Measurements from ENCODE around the gene FAM120AOS. TPM values are rescaled to one million over a fixed set of nuclear protein-coding genes. Genes with fewer than 3 reads are reported as not detected.

FAM120AOS gene
- total RNA-seq, 3 donors from 2014 or later: 60.3 to 70.4 (median 62.9) TPM

DNA sequence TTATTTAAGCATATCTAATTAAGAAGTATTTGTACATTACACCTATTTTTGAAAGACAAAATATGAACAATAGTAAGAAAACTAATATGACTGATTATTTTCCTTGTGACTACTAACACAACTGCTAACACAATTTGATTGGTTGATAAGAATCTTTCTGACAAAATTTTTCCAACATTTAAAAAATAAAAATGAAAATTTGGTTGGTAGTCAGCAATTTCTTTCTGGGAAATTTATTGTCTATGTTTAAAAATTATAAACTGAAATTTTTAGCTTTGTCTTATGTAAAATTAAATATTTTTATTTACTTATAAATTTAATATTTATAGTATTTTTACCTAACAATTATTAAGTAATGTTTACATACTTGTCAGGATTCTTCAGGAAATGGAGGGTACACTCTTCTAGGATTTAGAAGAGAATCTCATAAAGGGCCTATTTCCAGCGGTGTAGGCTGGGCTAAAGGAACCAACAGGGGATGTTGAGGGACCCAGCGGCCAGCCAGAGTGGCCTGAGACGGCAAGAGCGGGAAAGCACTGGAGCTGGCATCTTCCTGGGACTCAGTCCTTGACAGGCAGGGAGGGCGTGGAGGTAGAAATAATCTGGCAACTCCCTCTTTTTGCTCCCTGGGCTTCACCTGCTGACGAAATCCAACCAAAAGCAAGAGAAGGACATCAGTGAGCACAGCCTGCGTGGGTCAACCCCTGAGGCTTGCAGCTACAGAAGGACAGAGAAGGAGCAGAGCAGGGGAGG is 16.6 kb downstream of the FAM120AOS start:
- Histone ChIP-seq H3K4me3 (no peak overlapping the region), H3K9me3 (no peaks in the 10 kb centered on the region)
- TF ChIP-seq POLR2A (IDR thresholded peaks at IDR 0.05): no peak
- TF ChIP-seq, protein P1, sequence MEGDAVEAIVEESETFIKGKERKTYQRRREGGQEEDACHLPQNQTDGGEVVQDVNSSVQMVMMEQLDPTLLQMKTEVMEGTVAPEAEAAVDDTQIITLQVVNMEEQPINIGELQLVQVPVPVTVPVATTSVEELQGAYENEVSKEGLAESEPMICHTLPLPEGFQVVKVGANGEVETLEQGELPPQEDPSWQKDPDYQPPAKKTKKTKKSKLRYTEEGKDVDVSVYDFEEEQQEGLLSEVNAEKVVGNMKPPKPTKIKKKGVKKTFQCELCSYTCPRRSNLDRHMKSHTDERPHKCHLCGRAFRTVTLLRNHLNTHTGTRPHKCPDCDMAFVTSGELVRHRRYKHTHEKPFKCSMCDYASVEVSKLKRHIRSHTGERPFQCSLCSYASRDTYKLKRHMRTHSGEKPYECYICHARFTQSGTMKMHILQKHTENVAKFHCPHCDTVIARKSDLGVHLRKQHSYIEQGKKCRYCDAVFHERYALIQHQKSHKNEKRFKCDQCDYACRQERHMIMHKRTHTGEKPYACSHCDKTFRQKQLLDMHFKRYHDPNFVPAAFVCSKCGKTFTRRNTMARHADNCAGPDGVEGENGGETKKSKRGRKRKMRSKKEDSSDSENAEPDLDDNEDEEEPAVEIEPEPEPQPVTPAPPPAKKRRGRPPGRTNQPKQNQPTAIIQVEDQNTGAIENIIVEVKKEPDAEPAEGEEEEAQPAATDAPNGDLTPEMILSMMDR (IDR thresholded peaks at IDR 0.05): no peak
- TF ChIP-seq POLR2AphosphoS5 (IDR thresholded peaks at IDR 0.05): no peak

DNA sequence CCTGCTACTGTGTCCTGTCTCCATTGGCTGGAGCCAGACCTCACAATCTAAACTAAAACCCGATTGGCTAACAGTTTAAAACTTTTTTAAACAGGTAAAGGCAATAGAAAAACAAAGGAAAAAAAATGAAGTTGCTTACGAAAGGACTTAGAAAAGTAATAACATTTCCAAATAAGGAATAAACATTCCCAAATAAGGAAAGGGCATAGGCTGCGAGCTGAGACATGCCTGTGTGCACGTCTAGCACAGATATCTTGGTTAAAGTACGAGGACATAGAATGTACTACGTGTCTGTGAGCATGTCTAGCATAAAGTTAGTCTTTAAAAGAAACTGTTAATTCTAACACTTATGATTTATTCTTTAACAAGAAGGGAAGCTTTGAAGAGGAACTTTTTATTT is 17.2 kb downstream of the FAM120AOS start:
- no peak for DNase-seq (ENCODE audit: low spot score in 2 of 2)
- Histone ChIP-seq H3K27me3 (no peaks in the 10 kb centered on the region), H3K9me3 (no peaks in the 10 kb centered on the region), H3K27ac (no peak overlapping the region), H3K4me1 (no peaks in the 10 kb centered on the region), H3K4me3 (no peak overlapping the region), H3K36me3 (no peaks in the 10 kb centered on the region)
- intact Hi-C loops (cut with DNase I; ENCODE audit: low total_unique reads): no loop called here
- TF ChIP-seq POLR2A (IDR thresholded peaks at IDR 0.05): no peak
- TF ChIP-seq, protein P1 (IDR thresholded peaks at IDR 0.05): no peak
- no peak for TF ChIP-seq POLR2AphosphoS5 (IDR thresholded peaks at IDR 0.05)

More for the DNA sequence above, 16.6 kb downstream of the FAM120AOS start:
- Histone ChIP-seq H3K27me3 (no peaks in the 10 kb centered on the region), H3K36me3 (no peaks in the 10 kb centered on the region), H3K27ac (no peak overlapping the region), H3K4me1 (no peaks in the 10 kb centered on the region)
- intact Hi-C loops (cut with DNase I; ENCODE audit: low total_unique reads): no loop called here
- DNase-seq (ENCODE audit: low spot score in 2 of 2): no peak

DNA sequence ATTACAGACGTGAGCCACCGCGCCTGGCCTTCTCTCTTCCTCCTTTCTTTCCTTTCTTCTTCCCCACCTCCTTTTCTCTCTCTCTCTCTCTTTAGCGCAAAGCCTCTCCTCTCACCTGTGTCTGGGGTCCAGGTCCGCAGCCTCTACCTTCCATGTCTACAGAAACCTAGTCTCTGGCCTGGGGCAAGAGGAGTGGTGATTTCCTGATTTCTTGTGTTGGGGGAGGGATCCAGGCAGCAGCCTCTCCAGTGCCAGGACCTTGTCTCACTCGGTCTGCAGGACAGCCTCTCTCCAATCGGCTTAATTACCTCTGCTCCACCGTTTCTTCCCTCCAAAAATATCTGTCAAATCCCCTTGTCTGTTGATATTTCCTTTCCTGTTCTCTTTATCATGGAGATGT is 18.0 kb downstream of the FAM120AOS start:
- TF ChIP-seq POLR2AphosphoS5 (IDR thresholded peaks at IDR 0.05) (no peak), POLR2A (IDR thresholded peaks at IDR 0.05) (no peak)
- TF ChIP-seq, protein P1 (IDR thresholded peaks at IDR 0.05): no peak
- Histone ChIP-seq H3K4me1 (no peaks in the 10 kb centered on the region), H3K36me3 (no peaks in the 10 kb centered on the region), H3K9me3 (no peaks in the 10 kb centered on the region), H3K27me3 (no peaks in the 10 kb centered on the region), H3K27ac (no peak overlapping the region), H3K4me3 (no peak overlapping the region)
- intact Hi-C loops (cut with DNase I; ENCODE audit: low total_unique reads): no loop called here
- no peak for DNase-seq (ENCODE audit: low spot score in 2 of 2)

DNA sequence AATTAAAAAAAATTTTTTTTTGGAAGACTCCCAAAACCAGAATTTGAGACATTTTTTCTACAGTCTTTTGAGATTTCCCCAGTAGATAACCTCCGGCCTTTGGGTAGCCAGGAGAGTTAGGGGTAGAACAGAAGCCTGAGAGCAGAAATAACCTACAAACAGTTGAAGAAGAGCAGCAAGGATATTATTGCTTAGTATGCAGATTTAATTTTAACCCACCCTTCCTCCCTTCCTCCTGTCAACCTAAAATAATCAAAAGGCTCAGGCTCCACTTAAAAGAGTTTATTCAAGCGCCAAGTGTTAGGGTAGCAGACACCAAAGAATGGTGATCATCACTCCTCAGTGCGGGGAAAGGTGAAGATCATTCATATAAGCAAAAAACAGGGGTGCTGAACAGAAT is 19.3 kb downstream of the FAM120AOS start:
- intact Hi-C loops (cut with DNase I; ENCODE audit: low total_unique reads): no loop called here
- TF ChIP-seq POLR2AphosphoS5 (IDR thresholded peaks at IDR 0.05): no peak
- no peak for TF ChIP-seq POLR2A (IDR thresholded peaks at IDR 0.05)
- TF ChIP-seq, protein P1 (IDR thresholded peaks at IDR 0.05): no peak
- DNase-seq (ENCODE audit: low spot score in 2 of 2): no peak
- no peak overlapping the region for H3K4me3 ChIP-seq
- no peak overlapping the region for H3K27ac ChIP-seq
- H3K4me1 ChIP-seq: no peaks in the 10 kb centered on the region
- H3K36me3 ChIP-seq: no peaks in the 10 kb centered on the region
- H3K27me3 ChIP-seq: no peaks in the 10 kb centered on the region
- H3K9me3 ChIP-seq: no peaks in the 10 kb centered on the region

DNA sequence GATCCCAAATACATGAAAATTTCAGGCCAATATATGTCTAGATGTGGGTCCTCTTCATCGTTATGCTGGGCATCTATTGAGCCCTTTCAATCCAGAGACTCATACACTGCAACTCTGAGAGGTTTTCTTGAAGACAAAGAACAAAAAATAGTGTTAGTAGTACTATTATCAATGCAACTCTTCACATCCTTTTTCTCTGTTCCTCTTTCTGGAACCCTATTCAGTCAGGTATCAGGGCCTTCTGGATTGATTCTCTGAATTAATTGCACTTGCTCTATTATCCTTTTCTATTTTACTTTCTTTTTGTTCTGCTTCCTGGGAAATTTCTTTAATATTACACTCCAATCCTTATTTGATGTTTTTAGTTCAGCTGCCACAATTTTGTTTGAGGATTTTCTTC is 20.4 kb downstream of the FAM120AOS start:
- TF ChIP-seq POLR2A (IDR thresholded peaks at IDR 0.05) (no peak), POLR2AphosphoS5 (IDR thresholded peaks at IDR 0.05) (no peak)
- TF ChIP-seq, protein P1 (IDR thresholded peaks at IDR 0.05): no peak
- Histone ChIP-seq H3K9me3 (no peaks in the 10 kb centered on the region), H3K4me3 (no peak overlapping the region), H3K27me3 (no peaks in the 10 kb centered on the region), H3K27ac (no peak overlapping the region), H3K36me3 (no peaks in the 10 kb centered on the region), H3K4me1 (no peaks in the 10 kb centered on the region)
- no peak for DNase-seq (ENCODE audit: low spot score in 2 of 2)
- intact Hi-C loops (cut with DNase I; ENCODE audit: low total_unique reads): no loop called here

All from breast epithelium (tissue), 4 donors.